GM23248 (cell line): ENCODE data around the gene MRPL48.

Experiments used
- EZH2 ChIP-seq: fragments of 200-600 bp; sonication (generic); IDR thresholded peaks from 2 replicates; pipeline ENCODE4 v1.6.1; 2018; ENCODE audit warnings: antibody characterized with exemption, mild to moderate bottlenecking; ENCODE audit not compliant: insufficient read depth, poor library complexity, severe bottlenecking
- EZH2phosphoT487 ChIP-seq: fragments of 200-600 bp; sonication (generic); IDR thresholded peaks from 2 replicates; pipeline ENCODE4 v1.6.1; 2018; ENCODE audit warnings: antibody characterized with exemption, moderate library complexity, mild to moderate bottlenecking, low read depth; ENCODE audit not compliant: insufficient read depth

GRCh38 chr11:73889536-73889935, 101.9 kb downstream of the MRPL48 start:
- TF ChIP-seq EZH2phosphoT487 (no peak), EZH2 (no peak)
